HG03103 (cell line): ENCODE measurements around the gene VAC14.

ENCODE experiments used
- ATAC-seq: cut with Tn5 transposase; IDR thresholded peaks from one replicate; pipeline ENCODE4 v1.9.1; 2021; ENCODE audit warnings: low read depth; ENCODE audit not compliant: unreplicated experiment

The VAC14 gene

GRCh38 chr16:70729292-70729691 lies 71.7 kb downstream of the VAC14 start:
- ATAC-seq, result no peak

GRCh38 chr16:70728150-70728549 lies 72.8 kb downstream of the VAC14 start:
- no peak for ATAC-seq

GRCh38 chr16:70726892-70727361 lies 74.0 kb downstream of the VAC14 start:
- ATAC-seq, result no peak

GRCh38 chr16:70725912-70726828 lies 74.8 kb downstream of the VAC14 start:
- ATAC-seq, result no peak

- no peak for ATAC-seq
These were observed 75.7 kb downstream of the VAC14 start for GRCh38 chr16:70725024-70725911.

GRCh38 chr16:70724146-70725023 lies 76.6 kb downstream of the VAC14 start:
- no peak for ATAC-seq

- no peak for ATAC-seq
These were observed 77.2 kb downstream of the VAC14 start for GRCh38 chr16:70723740-70724145.

- ATAC-seq, result no peak
These were observed 79.6 kb downstream of the VAC14 start for GRCh38 chr16:70721202-70721963.

- no peak for ATAC-seq
These were observed 80.3 kb downstream of the VAC14 start for GRCh38 chr16:70720425-70721201.

GRCh38 chr16:70717065-70717464 lies 83.9 kb downstream of the VAC14 start:
- no peak for ATAC-seq

GRCh38 chr16:70715860-70716357 lies 85.0 kb downstream of the VAC14 start:
- no peak for ATAC-seq

- no peak for ATAC-seq
These were observed 85.7 kb downstream of the VAC14 start for GRCh38 chr16:70715055-70715858.

GRCh38 chr16:70714581-70715054 lies 86.3 kb downstream of the VAC14 start:
- ATAC-seq, result no peak

GRCh38 chr16:70713824-70714223 lies 87.1 kb downstream of the VAC14 start:
- ATAC-seq, result no peak

- no peak for ATAC-seq
These were observed 87.6 kb downstream of the VAC14 start for GRCh38 chr16:70713342-70713741.

- ATAC-seq, result no peak
These were observed 88.0 kb downstream of the VAC14 start for GRCh38 chr16:70712942-70713341.

GRCh38 chr16:70712359-70712758 lies 88.6 kb downstream of the VAC14 start:
- no peak for ATAC-seq
